Limb (tissue), 2 donors: ENCODE data around the gene KANSL1.

ENCODE experiments used
- DNase-seq, 2 donors: peaks; one replicate each; pipeline ENCODE4 v3.0.0-alpha.2; 2016; ENCODE audit errors: extremely low spot score in 2 of 2

KANSL1 gene

DNA sequence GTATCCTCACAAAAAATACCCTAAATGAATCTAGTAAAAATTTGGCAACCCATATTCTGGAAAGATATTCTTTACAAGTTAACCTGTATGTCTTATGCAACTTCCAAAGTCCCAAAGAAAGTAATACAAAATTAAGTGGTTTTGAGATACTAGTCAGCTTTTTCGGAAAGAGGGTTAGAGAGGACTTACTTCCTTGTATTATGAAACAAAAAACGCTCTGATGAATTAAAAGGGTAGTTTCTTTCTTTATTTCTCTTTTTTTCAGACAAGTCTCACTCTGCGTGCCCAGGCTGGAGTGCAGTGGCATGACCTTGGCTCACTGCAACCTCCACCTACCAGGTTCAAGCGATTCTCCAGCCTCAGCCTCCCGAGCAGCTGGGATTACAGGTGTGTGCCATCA is 51.6 kb downstream of the KANSL1 start:
- DNase-seq = no peak

DNA sequence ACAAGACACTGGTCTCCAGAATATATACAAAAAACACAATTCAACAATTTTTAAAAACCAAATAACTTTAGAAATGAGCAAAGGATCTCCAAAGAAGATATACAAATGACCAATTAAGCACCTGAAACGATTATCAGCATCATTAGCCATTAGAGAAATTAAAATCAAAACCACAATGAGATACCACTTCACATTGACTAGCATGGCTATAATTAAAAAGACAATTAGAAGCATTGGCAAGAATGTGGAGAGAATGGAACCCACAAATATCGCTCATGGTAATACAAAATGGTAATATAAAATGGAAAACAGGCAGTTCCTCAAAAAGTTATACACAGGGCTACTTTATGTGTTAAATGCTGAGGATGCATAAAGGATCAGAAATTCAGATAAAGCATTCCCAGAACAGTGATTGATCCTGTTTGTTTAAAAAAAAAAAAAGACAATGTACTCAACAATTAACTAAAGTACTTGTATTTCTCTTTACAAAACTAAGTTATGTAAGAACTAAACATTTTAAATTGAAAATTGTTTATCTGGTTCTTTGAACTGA is 52.5 kb downstream of the KANSL1 start:
- no peak for DNase-seq

DNA sequence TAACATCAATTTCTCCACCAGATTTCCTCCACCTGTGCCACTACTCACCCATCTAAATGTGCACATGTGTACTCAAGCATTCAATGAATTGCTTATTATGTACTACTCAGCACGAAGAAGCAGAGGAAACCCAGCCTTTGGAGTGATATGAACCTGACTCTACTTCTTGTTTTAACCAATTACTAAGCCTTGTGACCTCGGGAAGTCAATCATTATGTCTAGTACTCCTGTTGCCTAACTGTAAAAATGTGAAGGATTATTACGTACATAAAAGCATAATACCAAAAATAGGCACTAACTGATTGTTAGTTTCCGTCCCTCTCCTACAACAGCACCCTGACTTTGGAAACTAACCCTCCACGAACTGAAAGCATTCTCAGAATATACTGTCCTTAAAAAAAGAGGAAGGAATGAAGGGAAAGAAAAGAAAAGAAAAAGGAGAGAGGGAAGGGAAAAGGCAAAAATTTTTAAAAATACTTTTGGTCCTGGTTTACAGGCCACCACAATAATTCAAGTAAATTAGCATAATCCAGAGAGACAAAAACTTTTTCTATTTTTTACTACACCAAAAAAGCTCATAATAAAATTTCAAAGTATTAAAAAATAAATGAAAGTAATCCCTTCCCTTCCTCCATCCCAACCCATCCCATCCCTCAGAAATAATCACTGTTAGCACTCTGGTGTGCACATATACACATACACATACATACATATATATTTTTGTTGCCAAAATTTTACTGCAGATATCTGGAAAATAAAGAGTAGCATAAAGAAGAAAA is 53.6 kb downstream of the KANSL1 start:
- no peak for DNase-seq

DNA sequence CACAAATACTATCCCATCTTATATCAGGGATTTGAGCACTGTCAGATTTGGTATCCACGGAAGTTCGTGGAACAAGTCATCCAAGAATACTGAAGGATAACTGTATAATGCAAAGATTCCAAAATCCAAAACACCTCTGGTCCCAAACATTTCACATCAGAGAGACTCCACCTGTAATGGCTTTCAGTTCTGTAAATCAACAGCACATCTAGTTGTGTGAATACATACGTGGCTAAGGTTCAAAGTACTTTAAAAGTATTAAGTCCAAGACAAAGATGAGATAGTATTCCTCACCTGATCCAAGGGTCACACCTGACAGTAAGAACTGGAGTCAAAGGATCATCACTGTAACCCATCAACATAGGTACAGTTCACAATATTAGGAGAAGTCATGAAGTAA is 54.8 kb downstream of the KANSL1 start:
- no peak for DNase-seq

DNA sequence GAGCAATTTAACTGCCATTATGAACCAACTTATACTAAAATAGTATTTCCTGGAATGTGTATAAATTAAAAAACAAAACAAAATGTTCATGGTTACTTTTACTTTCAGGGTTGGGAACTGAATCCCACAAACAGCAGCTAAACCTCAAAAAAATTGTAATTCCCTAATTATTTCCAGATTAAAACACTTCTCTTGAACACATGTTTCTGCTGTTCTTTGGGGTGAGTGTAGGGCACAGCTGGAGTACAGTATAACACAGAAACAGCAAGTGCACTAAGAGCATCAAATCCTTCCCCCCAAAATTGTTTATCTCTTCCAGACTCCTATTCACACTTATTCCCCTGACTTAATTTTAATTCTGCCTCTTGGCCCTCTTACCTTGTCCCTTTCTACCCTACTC is 56.4 kb downstream of the KANSL1 start:
- no peak for DNase-seq

DNA sequence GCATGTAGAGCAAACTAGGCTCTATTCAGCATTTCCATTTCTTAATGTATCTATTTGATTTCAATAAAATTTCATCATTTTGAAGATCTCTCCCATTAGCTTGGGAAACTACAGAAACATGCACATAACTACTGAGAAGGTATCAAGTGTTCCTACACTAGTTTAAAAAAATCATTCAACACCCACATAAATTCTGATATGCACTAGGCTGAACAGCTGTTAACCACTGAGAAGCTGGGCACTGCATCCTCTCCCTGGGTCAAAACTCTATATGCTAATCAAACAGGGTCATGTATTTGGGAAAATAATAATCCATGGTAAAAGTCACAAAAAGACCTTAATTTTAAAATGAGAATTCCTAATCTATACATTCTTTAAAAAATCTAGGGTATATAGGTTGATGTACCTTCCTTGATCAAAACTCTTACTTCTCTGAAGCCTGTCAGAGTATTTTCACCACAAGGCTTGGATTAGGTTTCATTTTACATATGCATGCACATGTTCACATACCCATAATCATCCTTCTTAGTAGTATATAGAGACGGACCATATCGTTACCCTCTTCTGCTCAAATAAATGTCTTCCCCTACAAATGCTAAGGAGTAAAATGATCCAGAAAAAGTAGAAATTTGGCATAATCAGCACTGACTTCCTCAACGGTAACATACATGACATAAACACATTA is 57.2 kb downstream of the KANSL1 start:
- DNase-seq = no peak

DNA sequence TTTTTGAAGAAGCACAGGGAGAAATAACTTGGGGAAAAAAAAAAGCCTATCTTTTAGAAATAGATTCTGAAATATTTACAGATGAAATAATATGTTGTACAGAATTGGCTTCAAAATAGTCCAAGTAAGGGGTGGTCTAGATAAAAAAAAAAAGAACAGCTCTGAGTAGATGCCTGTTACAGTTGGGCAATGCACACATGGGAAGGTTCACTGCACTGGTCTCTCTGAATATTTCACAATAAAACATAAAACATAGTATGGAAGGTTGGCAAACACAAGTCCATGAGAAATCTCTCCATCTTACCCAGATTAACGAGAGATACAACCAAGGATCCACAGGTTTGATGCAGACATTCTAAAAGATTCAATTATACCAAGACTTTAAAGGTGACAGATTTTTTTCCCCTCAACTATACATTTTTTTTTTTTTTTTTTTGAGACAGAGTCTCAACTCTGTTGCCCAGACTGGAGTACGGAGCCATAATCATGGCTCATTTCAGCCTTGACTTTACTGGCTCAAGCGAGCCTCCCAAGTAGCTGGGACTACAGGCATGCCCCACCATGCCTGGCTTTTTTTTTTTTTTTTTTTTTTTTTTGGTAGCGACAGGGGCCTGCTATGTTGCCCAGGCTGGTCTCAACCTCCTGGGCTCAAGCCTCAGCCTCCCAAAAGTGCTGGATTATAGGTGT is 58.0 kb downstream of the KANSL1 start:
- DNase-seq = no peak

DNA sequence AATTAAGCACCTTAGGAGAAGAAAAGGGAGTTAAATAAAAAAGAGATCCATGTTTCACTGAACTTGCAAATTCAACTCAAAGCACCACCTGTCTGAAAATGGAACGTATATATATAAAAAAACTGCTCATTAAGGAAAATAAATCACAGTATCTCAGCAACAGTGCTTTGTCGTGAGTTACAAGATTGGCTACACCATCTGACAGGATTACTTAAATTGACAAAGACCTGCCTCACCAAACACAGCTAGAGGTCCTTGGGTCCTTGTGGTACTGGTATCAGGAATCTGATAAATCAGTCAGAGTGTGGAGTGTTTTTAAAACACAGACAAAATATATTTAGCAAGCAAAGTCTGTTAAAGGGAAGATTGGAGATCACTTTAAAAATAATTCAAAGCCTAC is 63.9 kb downstream of the KANSL1 start:
- no peak for DNase-seq

DNA sequence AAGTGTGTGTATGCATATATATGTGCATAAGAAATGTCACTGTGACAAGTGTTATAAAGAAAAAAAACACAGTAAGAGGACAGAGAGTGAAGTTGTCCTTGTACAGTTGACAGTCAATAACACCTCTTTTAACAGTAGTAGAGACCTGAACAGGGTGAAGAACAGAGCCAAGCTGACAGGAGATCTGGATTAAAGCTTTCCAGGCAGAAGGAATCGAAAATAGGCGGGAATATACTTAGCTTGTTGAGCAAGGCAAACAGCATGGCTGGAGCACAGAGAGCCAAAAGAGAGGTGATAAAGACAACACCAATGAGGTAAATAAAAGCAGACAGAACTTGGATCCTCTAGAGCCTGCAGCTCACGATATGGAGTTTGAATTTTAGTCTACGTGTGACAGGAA is 64.8 kb downstream of the KANSL1 start:
- DNase-seq = no peak

DNA sequence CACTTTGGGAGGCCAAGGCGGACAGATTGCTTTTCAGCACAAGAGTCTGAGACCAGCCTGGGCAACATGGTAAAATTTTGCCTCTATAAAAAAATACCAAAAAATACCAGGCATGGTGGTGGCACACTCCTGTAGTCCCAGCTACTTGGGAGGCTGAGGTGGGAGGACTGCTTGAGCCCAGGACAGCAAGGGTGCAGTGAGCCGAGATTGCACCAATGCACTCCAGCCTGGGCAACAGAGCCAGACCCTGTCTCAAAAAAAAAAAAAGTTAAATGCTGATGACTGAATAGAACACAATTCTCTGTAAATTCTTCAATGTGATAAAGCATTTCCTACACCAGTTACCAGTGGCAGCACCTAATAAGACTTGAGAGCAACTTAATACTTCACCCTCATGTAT is 65.7 kb downstream of the KANSL1 start:
- no peak for DNase-seq

DNA sequence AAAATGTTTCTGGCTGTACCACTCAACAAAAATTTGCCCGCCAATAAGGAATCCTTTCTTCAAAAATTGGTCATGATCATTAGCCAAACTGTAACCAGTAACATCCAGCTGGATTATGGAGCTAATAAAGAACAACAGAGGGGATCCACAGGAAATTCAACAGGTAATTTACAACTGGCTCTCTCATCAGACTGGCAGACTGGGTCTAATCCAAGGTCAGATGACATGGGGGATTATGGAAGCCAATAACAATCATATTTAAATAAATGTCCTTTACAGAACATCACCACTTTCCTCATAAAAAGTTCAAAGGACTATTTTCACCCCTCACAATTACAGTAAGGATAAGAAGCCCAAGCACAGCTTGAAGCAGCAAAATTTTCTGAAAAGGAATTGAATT is 66.4 kb downstream of the KANSL1 start:
- DNase-seq = no peak

DNA sequence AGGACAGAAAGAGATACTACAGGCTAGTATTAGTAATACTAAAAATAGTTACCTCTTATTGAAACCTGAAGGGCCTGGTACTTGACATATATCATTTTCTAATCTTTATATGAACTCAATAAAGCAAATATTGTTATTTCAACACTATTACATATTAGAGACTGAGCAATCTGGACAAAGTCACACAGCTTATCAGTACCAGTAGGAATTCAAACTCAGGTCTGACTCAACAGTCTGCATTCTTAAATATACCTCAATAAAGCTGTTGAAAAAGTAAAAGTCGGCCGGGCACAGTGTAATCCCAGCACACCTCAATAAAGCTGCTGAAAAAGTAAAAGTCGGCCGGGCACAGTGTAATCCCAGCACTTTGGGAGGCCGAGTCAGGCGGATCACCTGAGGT is 67.4 kb downstream of the KANSL1 start:
- no peak for DNase-seq

DNA sequence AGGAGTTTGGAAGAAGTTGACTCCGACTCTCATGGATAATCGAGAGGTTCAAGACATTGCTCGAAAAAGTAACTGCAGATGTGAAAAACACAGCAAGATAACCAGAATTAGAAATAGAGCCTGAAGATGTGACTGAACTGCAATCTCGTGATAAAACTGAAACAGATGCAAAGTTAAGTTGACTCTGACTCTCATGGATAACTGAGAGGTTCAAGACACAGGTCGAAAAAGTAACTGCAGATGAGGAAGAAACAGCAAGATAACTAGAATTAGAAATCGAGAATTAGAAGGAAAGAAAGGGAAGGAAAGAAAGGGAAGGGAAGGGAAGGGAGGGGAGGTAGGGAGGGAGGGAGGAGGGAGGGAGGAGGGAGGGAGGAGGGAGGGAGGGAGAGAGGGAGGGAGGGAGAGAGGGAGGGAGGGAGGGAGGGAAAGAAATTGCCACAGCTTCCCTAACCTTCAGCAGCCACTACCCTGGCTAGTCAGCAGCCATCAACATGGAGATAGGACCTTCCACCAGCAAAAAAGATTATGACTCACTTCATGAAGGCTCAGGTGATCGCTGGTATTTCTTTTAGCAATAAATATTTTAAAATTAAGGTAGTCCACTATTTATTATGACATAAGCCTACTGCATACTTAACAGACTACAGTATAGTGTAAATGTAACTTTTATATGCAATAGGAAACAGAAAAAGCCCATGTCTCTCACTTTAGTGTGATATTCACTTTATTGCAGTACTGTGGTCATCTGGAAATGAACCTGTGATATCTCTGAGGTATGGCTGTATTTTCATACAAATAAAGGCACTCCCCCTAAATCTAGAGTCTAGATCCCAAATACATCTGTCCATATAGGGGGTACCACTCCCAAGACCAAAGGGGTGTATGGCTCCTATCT is 68.3 kb downstream of the KANSL1 start:
- DNase-seq = no peak

DNA sequence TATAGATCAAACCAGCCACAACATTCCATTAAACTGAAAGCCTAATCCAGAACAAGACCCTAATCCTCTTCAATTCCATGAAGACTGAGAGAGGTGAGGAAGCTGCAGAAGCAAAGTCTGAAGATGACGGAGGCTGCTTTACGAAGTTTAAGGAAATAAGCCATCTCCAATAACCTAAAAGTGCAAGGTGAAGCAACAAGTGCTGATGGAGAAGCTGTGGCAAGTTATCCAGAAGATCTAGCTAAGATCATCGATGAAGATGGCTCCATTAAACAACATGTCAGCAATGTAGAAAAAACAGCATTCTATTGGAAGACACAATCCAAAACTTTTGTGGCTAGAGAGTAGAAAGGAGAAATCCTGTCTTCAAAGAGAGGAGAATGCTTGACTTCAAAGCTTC is 69.6 kb downstream of the KANSL1 start:
- no peak for DNase-seq

DNA sequence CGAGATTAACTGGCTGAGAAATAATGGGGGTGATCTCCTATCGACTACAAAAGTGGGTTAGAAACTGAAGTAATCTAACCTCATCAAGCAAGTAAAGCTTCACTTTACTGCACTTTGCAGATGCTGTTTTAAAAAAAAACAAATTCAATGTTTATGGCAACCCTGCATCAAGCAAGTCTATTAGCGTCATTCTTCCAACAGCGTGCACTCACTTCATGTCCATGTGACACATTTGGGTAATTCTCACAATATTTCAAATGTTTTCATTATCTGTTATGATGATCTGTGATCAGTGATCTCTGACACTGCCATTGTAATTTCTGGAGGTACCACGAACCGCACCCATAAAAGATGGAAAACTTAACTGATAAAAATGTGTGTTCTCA is 70.8 kb downstream of the KANSL1 start:
- no peak for DNase-seq

DNA sequence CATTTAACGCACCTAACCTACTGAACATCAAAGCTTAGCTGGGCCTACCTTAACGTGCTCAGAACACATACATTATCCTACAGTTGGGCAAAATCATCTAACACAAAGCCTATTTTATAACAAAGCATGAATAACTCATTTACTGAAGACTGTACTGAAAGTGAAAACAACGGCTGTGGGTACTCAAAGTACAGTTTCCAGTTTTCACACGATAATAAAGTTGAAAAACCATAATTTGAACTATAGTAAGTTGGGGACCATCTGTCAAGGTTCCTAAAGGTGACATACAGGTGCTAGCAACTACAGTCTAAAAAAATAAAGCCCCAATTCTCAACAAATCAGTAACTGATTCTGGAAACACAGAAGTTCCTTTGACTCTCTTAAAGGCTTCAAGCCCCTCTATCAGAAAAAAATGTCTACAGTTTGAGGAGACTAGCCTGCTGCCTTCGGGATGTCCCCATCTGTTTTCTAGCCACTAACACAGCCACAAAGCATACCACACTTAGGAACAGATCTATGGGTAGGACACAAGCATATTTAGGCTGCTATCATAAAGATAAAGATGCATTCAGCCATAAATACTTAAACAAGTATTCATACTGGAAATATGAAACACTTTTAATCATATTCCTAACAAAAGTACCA is 71.3 kb downstream of the KANSL1 start:
- DNase-seq = no peak

DNA sequence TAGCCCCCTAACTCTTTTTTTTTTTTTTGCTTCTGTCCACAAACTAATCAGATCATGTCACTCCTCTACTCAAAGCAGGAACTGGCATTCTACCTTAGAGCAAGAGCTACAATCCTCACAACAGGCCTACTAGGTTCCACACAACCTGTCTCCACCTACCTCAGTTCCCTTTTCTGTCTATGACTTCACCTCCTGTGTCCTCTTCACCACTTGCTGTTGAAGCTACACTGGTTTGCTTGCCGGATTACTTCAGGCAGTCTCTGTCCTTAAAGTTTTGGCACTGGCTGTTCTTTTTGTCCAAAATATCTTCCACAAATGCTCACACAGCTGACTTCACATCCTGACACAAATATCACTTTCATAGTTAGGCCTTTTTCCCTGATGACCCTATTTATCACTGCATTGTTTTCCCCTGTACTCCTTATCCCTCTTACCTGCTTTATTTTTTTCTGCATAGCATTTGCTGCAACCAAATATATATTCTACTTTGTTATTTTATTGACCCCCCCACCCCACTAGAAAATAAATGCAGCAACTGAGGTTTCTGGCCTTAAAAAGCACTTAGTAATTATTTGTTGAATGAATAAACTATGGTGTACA is 72.0 kb downstream of the KANSL1 start:
- DNase-seq = no peak

DNA sequence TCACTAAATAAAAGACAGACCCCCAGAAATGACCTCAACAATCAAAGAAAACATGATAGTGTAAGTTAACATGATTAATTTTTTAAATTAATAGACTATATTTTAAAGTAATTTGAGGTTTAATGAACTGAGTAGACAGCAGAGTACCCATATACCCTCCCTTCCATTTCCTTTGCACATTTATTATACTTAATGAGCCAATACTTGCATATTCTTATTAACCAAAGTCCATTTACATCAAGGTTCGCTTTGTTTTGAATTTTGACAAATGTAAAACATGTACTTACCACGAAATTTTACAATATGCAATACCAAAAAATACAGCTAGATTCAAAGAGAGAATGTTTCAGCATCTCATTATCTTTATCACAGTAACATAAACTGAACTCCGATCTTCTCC is 72.7 kb downstream of the KANSL1 start:
- DNase-seq = no peak

DNA sequence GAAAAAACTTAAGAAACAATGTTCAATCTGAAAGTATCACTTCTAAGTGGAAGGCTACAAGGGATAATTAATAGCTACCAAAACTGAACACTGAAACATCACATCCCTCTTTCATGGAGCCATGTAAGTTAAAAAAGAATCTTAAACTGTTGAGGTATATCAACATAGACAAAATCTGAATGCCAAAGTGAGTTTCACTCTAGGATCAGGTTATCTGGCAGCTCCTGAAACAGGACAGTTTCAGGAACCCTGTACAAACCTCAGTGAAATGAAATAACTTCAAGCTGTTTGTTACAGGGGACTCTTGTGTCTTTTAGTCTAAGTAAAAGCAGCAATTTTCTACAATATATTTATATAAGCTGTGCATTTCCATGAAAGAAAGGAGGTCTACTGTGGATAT is 73.2 kb downstream of the KANSL1 start:
- DNase-seq = no peak

DNA sequence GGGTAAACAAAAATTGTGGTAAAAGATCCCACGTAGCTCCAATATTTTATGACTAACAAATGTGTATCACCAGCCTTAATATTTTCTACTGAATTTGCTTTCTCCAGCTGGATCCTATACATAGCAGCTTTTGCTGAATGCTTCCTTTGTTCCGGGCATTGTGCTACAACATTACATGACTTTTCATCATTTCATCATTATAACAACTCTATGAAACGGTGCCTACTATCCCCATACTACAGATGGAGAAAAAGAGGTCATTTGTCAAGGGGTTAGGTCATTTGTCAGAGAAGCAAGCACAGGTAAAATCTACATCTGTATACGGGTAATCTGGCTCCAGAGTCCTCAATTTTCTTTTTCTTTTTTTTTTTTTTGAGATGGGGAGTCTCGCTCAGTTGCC is 74.3 kb downstream of the KANSL1 start:
- DNase-seq = no peak
